IPS DF 6.9 (cell line): ENCODE measurements around the gene ELOVL1.

ENCODE experiments used
- DNase-seq: peaks from one replicate; pipeline ENCODE4 v3.0.0-alpha.2; 2013; ENCODE audit warnings: low read depth, low spot score
- H3K27ac ChIP-seq: one replicate; pipeline ENCODE4 v1.5.1; 2013; ENCODE audit warnings: low read length, control low read depth
- H3K27me3 ChIP-seq: 2 replicates; pipeline ENCODE4 v1.6.1; 2013; ENCODE audit warnings: mild to moderate bottlenecking, low read length; ENCODE audit not compliant: control insufficient read depth, insufficient read depth
- H3K36me3 ChIP-seq: 2 replicates; pipeline ENCODE4 v1.6.1; 2013; ENCODE audit warnings: low read length; ENCODE audit not compliant: control insufficient read depth, insufficient read depth
- H3K4me1 ChIP-seq: 2 replicates; pipeline ENCODE4 v1.6.1; 2013; ENCODE audit warnings: low read length; ENCODE audit not compliant: control insufficient read depth, insufficient read depth
- H3K4me3 ChIP-seq: 2 replicates; pipeline ENCODE4 v1.5.1; 2013; ENCODE audit warnings: mild to moderate bottlenecking, low read length
- H3K9me3 ChIP-seq: 2 replicates; pipeline ENCODE4 v1.6.1; 2013; ENCODE audit warnings: low read length, inconsistent platforms; ENCODE audit not compliant: control insufficient read depth, insufficient read depth
- WGBS: extraction: QIAGEN DNeasy Blood & Tissue Kit; methylation state at CpG from one replicate; pipeline ENCODE4 v1.1.7; 2013; ENCODE audit warnings: mixed read lengths, missing lambda C conversion rate; ENCODE audit not compliant: insufficient read length, insufficient coverage; 5-methylcytosine and 5-hydroxymethylcytosine counted together

The ELOVL1 gene

GRCh38 chr1:43315963-43316737 lies 51.7 kb downstream of the ELOVL1 start:
- no peak for DNase-seq
- no peak overlapping the region for H3K4me3 ChIP-seq
- no peak overlapping the region for H3K27ac ChIP-seq
- H3K4me1 ChIP-seq, result no peaks in the 10 kb centered on the region; the same call in 1 of the 2 replicates
- H3K27me3 ChIP-seq, result no peaks in the 10 kb centered on the region
- WGBS, result no CpG with 5 or more reads among the region's 10 CpGs
- no peaks in the 10 kb centered on the region for H3K9me3 ChIP-seq
- H3K36me3 ChIP-seq, result no peaks in the 10 kb centered on the region

- Histone ChIP-seq H3K27me3 (no peaks in the 10 kb centered on the region), H3K4me1 (no peaks in the 10 kb centered on the region; the same call in 1 of the 2 replicates), H3K9me3 (no peaks in the 10 kb centered on the region), H3K36me3 (no peaks in the 10 kb centered on the region), H3K4me3 (no peak overlapping the region), H3K27ac (no peak overlapping the region)
- WGBS, result no CpG with 5 or more reads among the region's 3 CpGs
- no peak for DNase-seq
Measured at GRCh38 chr1:43315481-43315880, 52.3 kb downstream of the ELOVL1 start.

GRCh38 chr1:43314233-43314632 lies 53.6 kb downstream of the ELOVL1 start:
- no peaks in the 10 kb centered on the region for H3K27me3 ChIP-seq
- no peaks in the 10 kb centered on the region for H3K36me3 ChIP-seq
- no CpG with 5 or more reads among the region's 5 CpGs for WGBS
- no peak overlapping the region for H3K4me3 ChIP-seq
- no peak for DNase-seq
- H3K27ac ChIP-seq, result no peak overlapping the region
- no peaks in the 10 kb centered on the region for H3K9me3 ChIP-seq
- no peaks in the 10 kb centered on the region; the same call in 1 of the 2 replicates for H3K4me1 ChIP-seq

- no CpG with 5 or more reads among the region's 10 CpGs for WGBS
- no peaks in the 10 kb centered on the region for H3K27me3 ChIP-seq
- no peak overlapping the region for H3K4me3 ChIP-seq
- H3K4me1 ChIP-seq, result no peaks in the 10 kb centered on the region; the same call in 1 of the 2 replicates
- DNase-seq, result no peak
- H3K36me3 ChIP-seq, result no peaks in the 10 kb centered on the region
- H3K9me3 ChIP-seq, result no peaks in the 10 kb centered on the region
- no peak overlapping the region for H3K27ac ChIP-seq
Measured at GRCh38 chr1:43313771-43314170, 54.0 kb downstream of the ELOVL1 start.
